GM19468 (cell line): ENCODE data around the gene GKN1.
"Not testable (repeated sequence)": the region's sequence is repeated elsewhere in the genome, so short reads cannot be mapped to it uniquely, and the experiment has no call there.

ENCODE experiments used
- ATAC-seq: cut with Tn5 transposase; IDR thresholded peaks from one replicate; pipeline ENCODE4 v1.9.1; 2021; ENCODE audit warnings: mild to moderate bottlenecking, moderate library complexity, moderate number of reproducible peaks; ENCODE audit not compliant: unreplicated experiment; ENCODE audit errors: extremely low read depth

Gene GKN1

DNA sequence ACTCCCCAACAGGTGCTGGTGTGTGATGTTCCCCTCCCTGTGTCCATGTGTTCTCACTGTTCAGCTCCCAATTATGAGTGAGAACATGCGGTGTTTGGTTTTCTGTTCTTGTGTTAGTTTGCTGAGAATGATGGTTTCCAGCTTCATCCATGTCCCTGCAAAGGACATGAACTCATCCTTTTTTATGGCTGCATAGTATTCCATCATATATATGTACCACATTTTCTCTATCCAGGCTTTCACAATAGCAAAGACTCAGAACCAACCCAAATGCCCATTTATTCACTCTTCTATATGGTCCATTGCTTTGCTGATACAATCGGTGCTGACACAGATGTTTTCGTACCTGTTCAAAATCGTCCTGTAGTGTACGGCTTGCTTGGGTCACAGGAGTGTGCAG is 19.0 kb upstream of the GKN1 start:
- not testable (repeated sequence) for ATAC-seq

DNA sequence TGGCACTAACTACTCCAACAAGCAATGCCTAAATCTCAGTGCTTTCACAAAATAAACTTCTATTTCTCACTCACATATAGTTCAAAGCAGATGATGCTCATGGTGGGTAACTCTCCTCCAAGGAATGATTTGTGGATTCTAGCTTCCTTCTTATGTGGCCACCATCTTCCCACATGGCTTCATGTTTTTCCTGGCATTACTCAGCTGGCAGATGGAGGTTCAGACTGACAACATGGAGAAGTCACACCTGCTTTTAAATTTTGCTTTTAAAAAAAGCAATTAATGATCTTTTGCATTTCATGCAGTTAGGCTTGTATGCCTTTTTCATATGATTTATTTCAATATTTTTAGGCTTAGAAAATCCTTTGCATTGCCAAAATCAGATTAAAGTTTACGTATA is 15.4 kb upstream of the GKN1 start:
- ATAC-seq, result no peak

DNA sequence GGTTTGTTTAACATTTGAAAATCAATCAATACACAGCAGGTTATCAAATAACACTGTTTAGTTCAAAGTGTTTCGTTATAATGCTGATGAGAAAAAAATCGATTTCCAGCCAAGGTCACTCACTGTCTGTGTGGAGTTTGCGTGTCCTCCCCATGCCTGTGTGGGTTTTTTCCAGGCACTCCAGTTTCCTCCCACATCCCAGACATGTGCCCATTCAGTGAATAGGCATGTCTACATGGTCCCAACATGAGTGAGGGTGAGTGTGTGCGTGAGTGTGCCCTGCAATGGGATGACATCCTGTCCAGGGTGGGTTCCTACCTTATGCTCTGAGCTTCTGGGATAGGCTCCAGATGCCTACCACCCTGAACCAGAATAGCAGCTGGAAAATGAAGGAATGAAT is 13.1 kb upstream of the GKN1 start:
- no peak for ATAC-seq

DNA sequence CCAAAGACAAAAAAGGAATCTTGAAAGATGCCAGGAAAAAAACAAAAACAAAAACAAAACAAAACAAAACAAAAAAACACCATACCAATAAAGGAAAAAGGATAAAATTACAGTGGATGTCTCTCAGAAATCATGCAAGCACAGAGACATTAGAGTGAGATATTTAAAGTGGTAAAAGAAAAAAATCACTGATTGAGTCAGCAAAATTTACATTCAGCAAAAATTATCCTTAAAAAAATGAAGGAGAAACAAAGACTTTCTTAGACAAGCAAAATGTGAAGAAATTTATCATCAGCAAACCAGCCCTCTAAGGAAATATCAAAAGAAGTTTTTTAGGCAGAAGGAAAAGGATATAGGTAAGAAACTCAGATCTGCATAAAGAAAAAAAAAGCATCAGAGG is 10.2 kb upstream of the GKN1 start:
- no peak for ATAC-seq

DNA sequence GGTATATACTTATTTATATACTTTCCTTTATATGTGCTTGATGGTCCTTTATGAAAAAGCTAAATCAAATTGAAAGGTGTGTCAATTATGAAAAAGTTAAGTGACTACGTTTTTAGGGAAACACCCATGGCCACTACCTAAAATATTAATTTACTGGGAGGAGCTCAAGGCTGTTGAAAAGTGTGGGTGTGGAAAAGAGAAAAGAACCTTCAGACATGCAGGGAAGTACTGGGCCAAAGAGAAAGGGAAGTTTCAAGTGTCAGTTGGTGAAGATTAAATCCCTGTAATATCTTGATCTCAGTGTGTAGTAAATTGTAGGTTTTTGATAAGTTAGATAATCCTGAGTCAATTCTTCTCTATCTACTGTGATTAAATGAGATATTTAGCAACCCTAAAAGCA is 6.2 kb upstream of the GKN1 start:
- ATAC-seq, result no peak

DNA sequence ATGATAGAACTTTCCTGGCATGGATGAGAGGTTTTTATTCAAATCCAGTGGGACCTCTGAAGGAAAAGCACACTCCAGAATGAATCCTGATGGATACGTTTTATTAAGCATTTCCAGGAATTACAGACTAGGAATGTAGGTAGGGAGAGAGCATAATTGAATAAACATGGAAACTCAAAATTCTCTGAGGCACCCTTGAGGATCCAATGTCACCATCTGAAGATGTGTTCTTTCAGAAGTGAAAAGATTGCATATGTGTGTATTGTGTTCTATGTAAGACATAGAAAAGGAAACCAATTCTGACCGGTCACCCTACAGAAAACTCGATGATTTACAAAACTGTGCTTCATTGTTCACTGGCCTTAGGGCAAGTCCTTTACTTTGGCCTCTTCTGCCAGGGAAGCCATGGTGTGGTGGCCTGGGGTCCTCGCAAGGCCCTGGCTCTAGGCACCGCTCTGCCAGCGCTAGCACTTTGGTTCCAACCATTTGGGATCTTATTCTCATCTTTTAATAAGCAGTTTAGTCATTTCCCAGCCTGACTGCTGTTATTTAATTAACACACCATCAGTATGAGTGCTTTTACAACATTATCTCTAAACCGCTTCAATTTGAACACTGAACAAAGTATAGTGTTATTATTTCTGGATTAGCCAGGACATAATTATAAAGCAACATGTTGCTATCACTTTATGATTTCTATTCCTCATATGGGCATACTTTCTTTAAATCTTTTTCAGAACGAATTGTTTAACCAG is 4.5 kb upstream of the GKN1 start:
- no peak for ATAC-seq

DNA sequence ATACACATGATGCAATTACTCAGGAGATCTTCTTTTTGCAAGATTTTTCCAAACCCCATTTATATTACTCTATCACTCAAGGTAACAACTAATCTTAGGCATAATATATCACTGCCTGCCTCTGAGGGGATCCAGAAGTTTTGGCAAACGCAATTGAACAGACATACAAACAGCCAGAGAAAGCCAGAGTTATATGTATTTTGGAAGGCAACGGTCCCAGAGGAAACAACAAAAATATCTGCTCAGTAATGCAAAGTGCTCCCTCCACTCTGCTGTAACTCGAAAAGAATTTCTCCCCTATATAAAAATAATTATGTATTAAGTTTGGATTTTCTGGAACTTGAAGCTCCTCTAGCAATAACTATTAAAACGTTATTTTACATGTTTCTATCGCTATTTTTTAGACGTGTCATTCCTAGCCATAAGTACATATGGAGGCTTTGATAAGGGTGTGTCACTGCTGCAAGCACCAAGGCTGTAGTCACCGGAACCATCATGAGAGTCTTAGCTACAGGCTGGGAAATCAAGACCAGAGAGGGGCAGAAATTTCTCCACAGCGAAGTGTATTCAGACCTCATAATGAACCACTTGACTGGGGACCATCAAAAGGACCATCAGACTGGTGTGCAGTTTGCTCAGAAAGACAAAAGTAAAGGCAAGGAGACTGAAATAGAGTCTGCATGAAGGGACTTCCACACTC is 3.7 kb upstream of the GKN1 start:
- no peak for ATAC-seq

DNA sequence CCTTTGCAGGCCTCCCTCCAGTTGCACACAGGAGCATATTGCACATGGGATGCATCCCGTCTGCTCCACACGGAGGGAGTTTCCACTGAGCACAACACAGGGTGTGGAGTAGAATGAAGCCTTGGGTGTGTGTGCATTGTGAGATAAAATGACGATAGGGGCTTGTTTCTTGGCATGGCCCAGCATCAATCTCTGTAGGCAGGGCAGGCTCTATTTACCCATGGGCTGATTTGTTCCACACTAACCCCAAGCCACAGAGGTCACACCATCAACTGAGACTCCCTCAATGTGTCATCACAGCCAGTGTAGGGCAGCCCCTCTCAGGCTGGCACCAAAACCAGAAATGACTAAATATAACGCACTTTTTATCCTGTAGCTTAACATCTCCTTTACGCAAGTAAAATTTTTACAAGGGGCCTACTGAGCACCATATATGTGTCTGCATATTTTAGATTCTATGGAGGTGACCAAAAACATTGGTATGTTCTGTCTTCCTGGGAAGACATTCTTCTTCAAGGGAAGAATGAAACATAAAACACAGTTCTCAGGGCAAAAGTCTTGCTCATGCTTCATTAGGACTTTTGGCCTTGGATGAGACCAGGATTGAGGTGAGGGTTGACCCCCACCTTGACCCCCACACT is 2.7 kb upstream of the GKN1 start:
- no peak for ATAC-seq

DNA sequence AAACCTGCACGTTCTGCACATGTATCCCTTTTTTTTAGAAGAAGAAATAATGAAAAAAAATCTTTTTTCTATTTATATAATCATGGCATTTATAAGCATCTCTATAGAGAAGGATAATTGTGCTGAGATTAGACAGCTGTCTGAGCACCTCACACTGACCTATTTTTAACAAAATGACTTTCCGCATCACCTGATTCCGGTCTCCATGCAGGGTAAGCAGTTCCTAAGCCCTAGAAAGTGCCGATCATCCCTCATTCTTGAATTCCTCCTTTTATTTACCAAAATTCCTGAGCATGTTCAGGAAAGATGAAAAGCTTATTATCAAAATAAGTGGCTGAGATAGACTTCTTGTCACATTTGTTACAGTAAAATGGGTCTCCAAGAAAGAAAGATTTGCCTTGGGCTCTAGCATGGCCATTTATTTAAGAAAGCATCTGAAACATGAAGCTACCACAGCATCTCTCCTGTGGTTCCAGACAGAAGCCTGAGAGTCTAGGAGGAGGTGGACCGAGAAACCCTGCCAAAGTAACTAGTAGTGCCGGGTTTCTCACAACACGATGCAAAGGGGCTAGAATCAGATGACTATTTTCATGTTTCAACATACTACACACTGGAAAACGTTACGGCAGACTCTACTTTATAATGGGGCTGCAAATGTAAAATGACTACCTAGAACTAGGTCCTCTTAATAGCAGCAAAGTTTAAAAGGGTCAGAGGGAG is 670 bp downstream of the GKN1 start:
- no peak for ATAC-seq

DNA sequence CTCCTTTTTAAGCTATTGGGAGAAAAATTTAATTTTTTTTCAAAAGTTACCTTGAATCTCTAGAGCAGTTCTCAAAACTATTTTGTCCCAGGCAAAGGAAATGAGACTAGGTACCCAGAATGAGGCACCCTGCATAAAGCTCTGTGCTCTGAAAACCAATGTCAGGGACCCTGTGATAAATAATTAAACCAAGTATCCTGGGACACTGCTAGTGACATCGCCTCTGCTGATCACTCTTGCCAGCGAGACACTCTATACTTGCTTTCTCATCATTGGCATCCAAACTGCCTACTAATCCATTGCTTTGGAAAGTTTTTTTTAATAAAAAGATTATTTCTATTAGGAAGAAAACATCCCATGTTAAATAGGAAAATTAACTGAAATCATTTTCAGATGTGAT is 1.4 kb downstream of the GKN1 start:
- no peak for ATAC-seq

DNA sequence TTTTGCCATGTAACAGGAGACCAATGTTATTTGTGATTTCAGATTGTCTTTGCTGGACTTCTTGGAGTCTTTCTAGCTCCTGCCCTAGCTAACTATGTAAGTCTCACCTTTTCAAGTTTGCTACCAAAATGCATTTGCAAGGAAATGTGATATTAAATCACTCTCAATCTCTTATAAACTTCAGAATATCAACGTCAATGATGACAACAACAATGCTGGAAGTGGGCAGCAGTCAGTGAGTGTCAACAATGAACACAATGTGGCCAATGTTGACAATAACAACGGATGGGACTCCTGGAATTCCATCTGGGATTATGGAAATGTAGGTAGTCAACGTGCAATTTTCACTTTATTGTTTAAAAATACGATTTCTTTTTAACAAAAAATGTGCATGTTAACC is 3.0 kb downstream of the GKN1 start:
- no peak for ATAC-seq

DNA sequence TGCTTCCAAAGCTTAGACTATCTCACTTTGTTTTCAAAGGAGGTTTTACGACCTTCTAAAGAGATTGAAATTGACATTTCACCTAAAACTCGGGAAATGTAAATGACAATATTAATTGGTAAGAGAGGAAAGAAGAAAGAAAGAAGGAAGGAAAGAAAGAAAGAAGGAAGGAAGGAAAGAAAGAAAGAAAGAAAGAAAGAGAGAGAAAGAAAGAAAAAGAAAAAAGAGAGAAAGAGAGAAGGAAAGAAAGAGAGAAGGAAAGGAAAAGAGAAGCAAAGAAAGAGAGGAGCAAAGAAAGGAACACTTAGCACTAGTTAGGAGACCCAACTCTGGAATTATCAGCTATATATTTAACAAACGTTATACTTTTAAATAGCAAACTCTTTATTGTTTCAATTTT is 3.7 kb downstream of the GKN1 start:
- ATAC-seq, result no peak

DNA sequence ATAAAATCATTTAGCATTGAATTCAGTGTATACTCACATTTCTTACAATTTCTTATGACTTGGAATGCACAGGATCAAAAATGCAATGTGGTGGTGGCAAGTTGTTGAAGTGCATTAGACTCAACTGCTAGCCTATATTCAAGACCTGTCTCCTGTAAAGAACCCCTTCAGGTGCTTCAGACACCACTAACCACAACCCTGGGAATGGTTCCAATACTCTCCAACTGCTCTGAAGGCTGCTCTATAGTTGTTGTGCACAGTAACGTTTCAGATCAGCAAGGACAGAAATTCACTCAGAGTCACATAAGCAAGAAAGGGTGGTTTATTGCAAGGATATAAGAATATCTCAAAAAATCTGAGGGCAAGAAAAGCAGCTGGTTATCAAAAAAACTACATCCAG is 6.5 kb downstream of the GKN1 start:
- ATAC-seq, result no peak

DNA sequence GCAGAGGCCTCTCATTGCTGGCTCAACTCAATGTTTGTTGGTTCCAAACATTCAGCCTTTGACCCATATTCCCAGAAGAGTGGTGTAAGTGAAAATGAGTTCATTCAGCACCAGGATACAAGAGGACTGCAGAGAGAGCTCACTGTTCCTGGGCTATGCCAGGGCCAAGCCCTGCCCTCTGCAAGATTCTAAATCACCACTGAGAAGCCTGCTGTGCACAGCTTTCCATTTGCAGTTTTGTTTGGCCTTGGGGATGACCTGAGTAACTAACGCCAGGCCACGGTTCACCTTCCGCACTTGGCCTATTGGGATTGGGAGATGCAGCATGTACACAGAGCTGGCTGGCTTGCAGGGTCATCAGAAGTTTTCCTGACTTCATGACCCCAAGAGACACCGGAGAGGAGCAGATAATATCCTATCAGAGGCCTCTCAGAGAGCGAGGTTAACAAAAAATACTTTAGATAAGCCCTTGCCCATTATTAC is 12.6 kb downstream of the GKN1 start:
- ATAC-seq, result no peak

DNA sequence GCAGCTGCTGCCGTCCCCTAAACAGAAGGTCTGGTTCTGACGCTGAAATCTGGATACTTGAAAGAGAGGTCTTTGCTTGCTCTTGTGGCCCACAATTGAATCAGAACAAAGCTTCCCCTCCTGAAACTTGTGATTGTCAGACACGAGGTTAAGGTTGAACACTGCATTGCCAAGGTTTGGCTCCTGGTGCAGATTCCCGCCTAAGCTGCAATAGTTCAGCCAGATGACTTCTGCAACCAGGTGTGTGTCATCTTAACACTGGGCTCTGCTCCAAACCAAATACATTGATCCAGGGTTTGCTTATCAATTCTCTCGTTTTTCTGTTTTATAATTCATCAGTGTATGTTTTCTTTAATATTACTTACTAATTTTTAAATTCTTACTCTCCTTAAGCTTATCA is 14.6 kb downstream of the GKN1 start:
- ATAC-seq, result no peak

DNA sequence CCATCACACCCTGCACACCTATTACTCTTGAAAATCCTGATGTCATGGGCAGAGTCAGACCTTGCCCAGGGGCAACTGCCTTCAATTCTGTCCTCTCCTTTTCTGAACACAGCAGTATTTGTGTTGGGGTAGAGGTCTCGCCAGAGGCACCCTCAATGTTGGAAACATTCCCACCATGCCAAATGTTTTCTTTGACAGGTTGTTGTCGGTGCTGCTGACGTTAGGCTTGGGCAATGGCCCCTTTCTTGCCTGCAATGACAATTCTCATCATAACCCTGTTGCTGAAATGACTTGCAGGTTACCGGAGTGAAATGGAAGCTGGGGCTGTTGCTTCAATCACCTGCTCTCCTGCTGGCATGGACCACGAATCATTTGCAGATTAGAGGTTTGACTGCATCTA is 17.9 kb downstream of the GKN1 start:
- ATAC-seq, result no peak

DNA sequence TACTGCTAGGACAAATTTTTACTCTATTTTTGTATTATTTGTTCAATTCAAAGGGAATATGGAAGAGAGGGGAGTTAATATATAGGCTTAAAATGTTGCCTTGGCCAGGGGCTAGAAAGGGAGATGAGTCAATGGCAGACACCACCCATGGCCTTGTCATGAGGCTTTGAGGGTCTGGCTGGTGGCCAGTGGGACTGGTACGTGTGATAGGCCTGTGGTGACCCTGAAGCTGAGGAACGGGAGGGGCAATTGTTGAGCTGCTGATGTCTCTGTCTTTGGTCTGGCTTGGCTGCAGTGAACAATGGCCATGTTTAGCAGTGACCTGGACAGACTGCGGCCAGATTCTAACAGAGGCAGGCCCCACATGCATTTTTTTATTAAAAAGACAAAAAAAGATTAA is 18.5 kb downstream of the GKN1 start:
- ATAC-seq, result no peak

DNA sequence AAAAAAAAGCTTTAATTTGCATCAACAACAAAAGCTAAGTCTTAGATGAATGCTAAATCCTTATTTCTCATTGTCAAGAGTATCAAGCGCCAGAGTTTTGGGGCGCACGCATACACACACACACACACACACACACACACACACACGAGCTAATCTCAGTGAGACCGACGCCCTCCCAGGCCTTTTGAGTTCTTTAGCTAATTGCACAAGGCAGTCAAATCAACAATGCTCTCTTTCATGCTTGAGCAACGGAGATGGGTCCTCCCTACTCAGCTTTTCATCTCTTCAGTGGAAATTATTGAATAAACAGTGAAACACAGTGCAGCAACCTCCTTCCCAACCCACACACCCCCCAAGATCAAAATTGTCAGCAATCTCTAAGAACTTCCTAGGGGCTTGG is 19.2 kb downstream of the GKN1 start:
- ATAC-seq, result no peak

DNA sequence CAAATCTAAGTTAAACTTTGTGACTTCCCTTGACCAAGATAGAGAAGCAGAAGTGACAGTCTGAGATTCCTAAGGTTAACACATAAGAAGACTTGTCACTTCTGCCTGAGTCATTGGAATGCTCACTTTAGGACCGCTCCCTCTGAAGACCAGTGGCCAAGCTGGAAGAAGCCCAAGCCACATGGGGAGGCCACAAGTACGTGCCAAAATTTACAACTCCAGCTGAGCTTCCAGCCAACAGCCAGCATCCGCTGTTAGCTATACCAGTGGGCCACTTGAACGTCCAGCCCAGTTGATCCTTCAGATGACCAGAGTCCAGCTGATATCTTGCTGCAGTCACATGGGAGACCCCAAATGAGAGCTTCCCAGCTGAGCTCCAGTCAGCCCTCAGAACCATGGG is 20.4 kb downstream of the GKN1 start:
- ATAC-seq, result no peak

DNA sequence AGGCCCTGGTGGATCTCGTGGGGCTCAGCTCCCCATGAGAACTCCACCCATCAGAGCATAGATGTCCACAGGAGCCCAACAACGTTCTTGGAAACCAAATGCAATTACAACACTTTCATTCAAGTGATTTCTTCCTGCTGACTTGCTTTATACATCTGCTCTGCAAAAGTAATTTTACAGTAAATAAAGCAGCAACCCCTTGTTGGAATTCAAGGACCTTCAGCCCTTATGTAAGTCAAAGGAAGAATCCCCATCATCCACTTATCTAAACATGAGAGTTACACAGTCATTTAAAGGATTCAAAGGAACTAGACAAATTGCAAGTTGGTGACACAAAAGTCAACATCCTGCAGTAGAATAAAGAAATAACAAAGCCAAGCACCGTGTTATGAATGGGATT is 21.5 kb downstream of the GKN1 start:
- ATAC-seq, result no peak

DNA sequence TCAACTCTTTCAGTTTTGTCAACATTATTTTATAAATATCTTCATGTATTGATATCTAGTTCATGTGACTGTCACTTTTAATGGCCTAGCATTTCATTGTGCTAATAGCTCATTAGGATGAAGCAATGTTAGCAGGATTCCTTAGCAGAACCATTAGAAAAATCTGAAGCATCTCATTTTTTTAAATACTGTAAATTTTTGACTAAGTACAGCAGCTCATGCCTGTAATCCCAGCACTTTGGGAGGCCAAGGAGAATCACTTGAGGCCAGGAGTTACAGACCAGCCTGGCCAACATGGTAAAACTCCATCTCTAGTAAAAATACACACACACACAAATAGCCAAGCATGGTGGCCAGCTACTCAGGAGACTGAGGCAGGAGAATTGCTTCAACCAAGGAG is 23.0 kb downstream of the GKN1 start:
- ATAC-seq, result no peak
